HEK293T (cell line): ENCODE results near the gene USP13.
A peak's percentile ranks its signal among the peaks of the same experiment; 100 is the strongest.
"Not testable (repeated sequence)": the region's sequence is repeated elsewhere in the genome, so short reads cannot be mapped to it uniquely, and the experiment has no call there.

Source experiments
- CTCF ChIA-PET: fragments of 350-600 bp; formaldehyde crosslinking; extraction: SDS; loops from one replicate; lab custom pipeline; 2021; ENCODE audit warnings: antibody characterized with exemption, inconsistent platforms; lab: Yijun Ruan, JAX
- POLR2A ChIA-PET: fragments of 350-600 bp; formaldehyde crosslinking; extraction: SDS; loops from one replicate; lab custom pipeline; 2020; ENCODE audit warnings: antibody characterized with exemption, inconsistent platforms; lab: Yijun Ruan, JAX
- DNase-seq: peaks from one replicate; pipeline ENCODE4 v3.0.0; 2012; ENCODE audit warnings: mixed read lengths; ENCODE audit errors: extremely low spot score
- ARNT ChIP-seq: fragments of 450-650 bp; IDR thresholded peaks from 2 replicates; pipeline ENCODE4 v1.6.1; 2017; ENCODE audit warnings: mild to moderate bottlenecking
- BHLHE40 ChIP-seq: fragments of 450-650 bp; IDR thresholded peaks from 2 replicates; pipeline ENCODE4 v1.6.1; 2016; ENCODE audit warnings: mild to moderate bottlenecking, moderate library complexity, borderline replicate concordance
- CTBP1 ChIP-seq: fragments of 450-650 bp; IDR thresholded peaks from 2 replicates; pipeline ENCODE4 v1.6.1; 2016; ENCODE audit warnings: borderline replicate concordance
- ELF4 ChIP-seq: fragments of 450-650 bp; IDR thresholded peaks from 2 replicates; pipeline ENCODE4 v1.6.1; 2017; ENCODE audit warnings: antibody characterized with exemption
- FOXA1 ChIP-seq: fragments of 450-650 bp; IDR thresholded peaks from 2 replicates; pipeline ENCODE4 v1.6.1; 2016; ENCODE audit warnings: mild to moderate bottlenecking
- FOXK2 ChIP-seq: fragments of 450-650 bp; IDR thresholded peaks from 2 replicates; pipeline ENCODE4 v1.6.1; 2016; ENCODE audit warnings: mild to moderate bottlenecking
- FOXM1 ChIP-seq: fragments of 450-650 bp; IDR thresholded peaks from 2 replicates; pipeline ENCODE4 v1.6.1; 2017; ENCODE audit warnings: mild to moderate bottlenecking, borderline replicate concordance
- HDGF ChIP-seq: fragments of 450-650 bp; IDR thresholded peaks from 2 replicates; pipeline ENCODE4 v1.6.1; 2017; ENCODE audit warnings: antibody characterized with exemption, borderline replicate concordance
- L3MBTL2 ChIP-seq: fragments of 450-650 bp; conservative IDR thresholded peaks from 2 replicates; pipeline ENCODE4 v1.6.1; 2016; ENCODE audit warnings: mild to moderate bottlenecking
- LEF1 ChIP-seq: fragments of 450-650 bp; IDR thresholded peaks from 2 replicates; pipeline ENCODE4 v1.6.1; 2017; ENCODE audit warnings: mild to moderate bottlenecking, borderline replicate concordance
- NFRKB ChIP-seq: fragments of 450-650 bp; IDR thresholded peaks from 2 replicates; pipeline ENCODE4 v1.6.1; 2016; ENCODE audit warnings: mild to moderate bottlenecking, moderate library complexity
- SP1 ChIP-seq: fragments of 450-650 bp; IDR thresholded peaks from 2 replicates; pipeline ENCODE4 v1.6.1; 2017
- SUZ12 ChIP-seq: fragments of 450-650 bp; IDR thresholded peaks from 2 replicates; pipeline ENCODE4 v1.6.1; 2016; ENCODE audit warnings: mild to moderate bottlenecking
- TARDBP ChIP-seq: fragments of 450-650 bp; IDR thresholded peaks from 2 replicates; pipeline ENCODE4 v1.6.1; 2016
- ZNF384 ChIP-seq: fragments of 450-650 bp; IDR thresholded peaks from 2 replicates; pipeline ENCODE4 v1.6.1; 2016
- TF ChIP-seq, protein P1 (sequence below): fragments of 450-650 bp; IDR thresholded peaks from 2 replicates; pipeline ENCODE4 v1.6.1; 2016

The USP13 gene

DNA sequence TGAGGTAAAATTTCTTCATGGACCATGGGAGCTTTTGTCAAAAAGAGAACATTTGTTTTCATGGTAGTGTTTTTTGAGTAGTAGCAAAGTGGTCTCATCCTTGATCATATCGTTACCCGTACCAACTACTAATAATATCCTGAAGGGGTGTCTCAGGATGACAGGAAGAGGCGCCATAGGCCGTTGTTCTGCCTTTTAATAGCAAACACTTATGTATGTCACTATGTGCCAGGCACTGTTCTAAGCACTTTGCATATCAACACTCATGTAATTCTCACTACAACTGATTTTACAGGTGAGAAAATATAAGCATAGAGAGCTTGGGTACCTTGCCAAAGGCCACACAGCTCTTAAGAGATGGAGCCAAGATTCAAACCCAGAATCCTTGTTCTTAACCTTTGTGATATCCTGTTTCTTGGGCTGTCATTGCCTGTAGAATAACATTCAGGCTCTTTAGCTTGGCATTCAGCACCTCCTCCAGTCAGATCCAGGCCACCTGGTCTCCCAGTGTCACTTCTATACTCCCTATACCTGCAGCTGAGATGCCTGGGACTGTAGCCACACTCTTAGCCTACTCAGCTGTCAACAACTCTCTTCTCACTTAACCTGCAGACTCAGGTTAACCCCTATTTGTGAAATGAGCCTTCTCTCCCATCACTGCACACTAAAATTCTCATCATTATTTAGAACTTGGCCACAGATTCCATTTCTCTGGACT, 113.7 kb downstream of the USP13 start:
- TF ChIP-seq BHLHE40 (no peak), CTBP1 (no peak), SUZ12 (no peak), SP1 (no peak), ARNT (no peak), FOXA1 (no peak), TARDBP (no peak), ZNF384 (no peak), LEF1 (no peak), FOXK2 (no peak), ELF4 (no peak), L3MBTL2 (no peak), HDGF (no peak), NFRKB (no peak), FOXM1 (no peak)
- TF ChIP-seq, protein P1, sequence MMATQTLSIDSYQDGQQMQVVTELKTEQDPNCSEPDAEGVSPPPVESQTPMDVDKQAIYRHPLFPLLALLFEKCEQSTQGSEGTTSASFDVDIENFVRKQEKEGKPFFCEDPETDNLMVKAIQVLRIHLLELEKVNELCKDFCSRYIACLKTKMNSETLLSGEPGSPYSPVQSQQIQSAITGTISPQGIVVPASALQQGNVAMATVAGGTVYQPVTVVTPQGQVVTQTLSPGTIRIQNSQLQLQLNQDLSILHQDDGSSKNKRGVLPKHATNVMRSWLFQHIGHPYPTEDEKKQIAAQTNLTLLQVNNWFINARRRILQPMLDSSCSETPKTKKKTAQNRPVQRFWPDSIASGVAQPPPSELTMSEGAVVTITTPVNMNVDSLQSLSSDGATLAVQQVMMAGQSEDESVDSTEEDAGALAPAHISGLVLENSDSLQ, result no peak
- POLR2A ChIA-PET, result no interaction called here
- CTCF ChIA-PET, result no interaction called here
- no peak for DNase-seq

DNA sequence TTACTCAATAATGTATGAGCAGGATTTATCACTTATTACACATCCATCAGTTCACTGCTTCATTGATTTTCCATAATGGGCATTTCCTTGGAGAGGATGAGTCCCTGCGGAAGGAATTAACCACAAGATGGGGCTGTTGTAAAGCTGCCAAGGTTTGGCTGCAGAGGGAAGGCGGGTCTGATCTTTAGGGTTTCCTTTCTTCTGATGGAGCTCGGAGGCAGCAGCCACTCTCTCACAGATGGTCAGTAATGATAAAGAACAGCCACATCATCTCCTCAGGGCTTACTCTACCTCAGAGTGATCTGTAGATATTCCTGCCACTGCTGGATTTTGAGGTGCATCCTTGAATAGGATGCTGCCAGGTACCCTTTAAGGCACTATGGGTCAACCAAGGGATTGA, 115.2 kb downstream of the USP13 start:
- DNase-seq, result peak; percentile 26
- CTCF ChIA-PET, result no interaction called here

DNA sequence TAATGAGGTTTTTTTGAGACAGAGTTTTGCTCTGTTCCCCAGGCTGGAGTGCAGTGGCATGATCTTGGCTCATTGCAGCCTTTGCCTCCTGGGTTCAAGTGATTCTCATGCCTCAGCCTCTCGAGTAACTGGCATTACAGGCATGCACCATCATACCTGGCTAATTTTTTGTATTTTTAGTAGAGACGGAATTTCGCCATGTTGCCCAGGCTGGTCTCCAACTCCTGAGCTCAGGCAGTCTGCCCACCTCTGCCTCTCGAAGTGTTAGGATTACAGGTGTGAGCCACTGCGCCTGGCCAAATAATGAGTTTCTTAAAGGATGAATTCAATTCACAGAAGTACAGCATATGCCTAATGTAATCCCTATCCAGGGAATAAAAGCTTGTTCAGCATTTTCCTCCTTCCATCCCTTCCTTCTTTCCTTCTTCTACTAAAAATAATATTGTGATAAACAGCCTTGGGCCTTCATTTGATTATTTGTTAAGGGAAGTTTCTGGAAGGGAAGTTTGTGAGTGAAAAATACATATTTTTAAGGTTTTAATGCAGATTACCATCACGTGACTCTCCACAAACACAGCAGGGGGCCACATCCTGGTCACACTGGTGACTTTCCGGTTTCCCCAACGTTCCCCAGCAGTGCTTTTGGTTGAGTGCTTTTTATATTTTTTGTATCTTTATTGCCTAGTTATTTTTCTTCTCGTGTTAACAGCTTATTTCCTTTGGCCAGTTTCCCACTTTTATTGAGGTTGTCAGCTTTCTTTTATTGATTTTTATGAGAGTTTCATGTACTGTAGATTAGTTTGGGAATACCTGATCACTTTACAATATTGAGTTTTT, 116.8 kb downstream of the USP13 start:
- POLR2A ChIA-PET, result interaction anchor here (0.7 kb wide), 1 partner anchor 27 kb away, joined by 3 read pairs; no protein-coding TSS in a partner anchor
- TF ChIP-seq NFRKB (no peak), SP1 (no peak), L3MBTL2 (no peak), ARNT (no peak), HDGF (no peak), CTBP1 (no peak)

More for the DNA sequence above, 115.2 kb downstream of the USP13 start:
- POLR2A ChIA-PET, result no interaction called here
- no peak for TF ChIP-seq SP1
- no peak for TF ChIP-seq TARDBP
- TF ChIP-seq SUZ12, result no peak
- no peak for TF ChIP-seq CTBP1

DNA sequence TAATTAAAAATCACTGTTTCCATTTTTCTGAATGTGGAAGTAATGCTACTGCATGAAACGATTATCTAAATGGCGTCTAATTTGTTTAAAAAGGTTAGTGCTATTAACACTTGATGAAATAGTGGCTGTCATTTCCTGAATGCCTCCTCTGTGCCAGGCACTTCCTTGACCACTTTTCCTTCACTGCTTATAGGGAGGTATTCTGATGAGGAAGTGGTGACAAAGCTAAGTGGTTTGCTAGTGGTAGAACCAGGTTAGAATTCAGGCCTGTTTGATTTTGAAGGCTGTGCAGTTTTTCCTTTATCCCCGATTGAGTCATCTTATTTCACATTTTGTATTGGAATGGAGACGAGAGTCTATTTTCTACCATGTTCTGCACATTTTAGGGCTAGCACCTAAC, 119.0 kb downstream of the USP13 start:
- POLR2A ChIA-PET, result no interaction called here
- CTCF ChIA-PET, result no interaction called here

More for the DNA sequence above, 116.8 kb downstream of the USP13 start:
- CTCF ChIA-PET, result no interaction called here
- DNase-seq, result peak; percentile 9

DNA sequence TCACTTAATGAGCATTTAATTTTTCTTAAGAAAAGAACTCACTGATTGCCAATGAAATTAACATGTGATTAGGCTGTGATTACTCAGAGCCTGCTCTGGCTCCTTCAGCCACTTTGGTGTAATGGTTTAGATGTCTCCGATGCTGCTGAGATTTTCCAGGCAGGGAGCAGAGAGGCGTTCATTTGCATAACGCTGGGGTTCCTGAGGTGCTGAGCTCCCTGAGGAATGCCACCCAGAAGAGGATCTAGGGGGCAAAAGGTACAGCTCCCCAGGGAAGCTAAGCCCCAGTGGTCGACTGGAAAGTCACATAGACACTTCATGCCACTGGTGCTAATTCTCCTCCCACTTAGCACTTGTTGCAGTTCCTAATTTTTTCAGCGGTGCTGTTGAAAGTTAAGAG, 119.5 kb downstream of the USP13 start:
- DNase-seq, result no peak
- TF ChIP-seq CTBP1, result no peak
- TF ChIP-seq BHLHE40, result no peak
- POLR2A ChIA-PET, result no interaction called here
- CTCF ChIA-PET, result no interaction called here

More for the DNA sequence above, 119.0 kb downstream of the USP13 start:
- no peak for DNase-seq
- TF ChIP-seq L3MBTL2 (no peak), FOXA1 (no peak), NFRKB (no peak), SUZ12 (no peak), ARNT (no peak), ZNF384 (no peak)

DNA sequence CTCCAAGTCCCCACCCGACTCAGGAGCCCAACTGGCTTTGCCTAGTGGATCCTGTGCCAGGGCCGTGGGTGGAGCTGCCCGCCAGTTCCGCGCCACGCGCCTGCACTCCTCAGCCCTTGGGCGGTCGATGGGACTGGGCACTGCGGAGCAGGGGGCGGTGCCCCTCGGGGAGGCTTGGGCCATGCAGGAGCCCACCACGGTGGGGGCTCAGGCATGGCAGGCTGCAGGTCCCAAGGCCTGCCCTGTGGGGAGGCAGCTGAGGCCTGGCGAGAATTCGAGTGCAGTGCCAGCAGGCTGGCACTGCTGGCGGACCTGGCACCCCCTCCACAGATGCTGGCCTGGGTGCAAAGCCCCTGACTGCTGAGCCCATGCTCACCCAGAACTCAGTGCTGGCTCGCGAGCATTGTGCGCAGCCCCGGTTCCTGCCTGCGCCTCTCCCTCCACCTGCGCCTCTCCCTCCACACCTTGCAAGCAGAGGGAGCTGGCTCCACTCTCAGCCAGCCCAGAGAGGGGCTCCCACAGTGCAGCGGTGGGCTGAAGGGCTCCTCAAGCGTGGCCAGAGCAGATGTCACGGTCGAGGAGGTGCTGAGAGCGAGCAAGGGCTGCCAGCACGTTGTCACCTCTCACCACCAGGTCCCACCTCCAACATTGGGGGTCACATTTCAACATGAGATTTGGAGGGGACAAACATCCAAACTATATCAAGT, 122.7 kb downstream of the USP13 start:
- DNase-seq, result no peak
- CTCF ChIA-PET, result no interaction called here
- TF ChIP-seq FOXA1, result no peak
- no peak for TF ChIP-seq NFRKB
- POLR2A ChIA-PET, result no interaction called here

DNA sequence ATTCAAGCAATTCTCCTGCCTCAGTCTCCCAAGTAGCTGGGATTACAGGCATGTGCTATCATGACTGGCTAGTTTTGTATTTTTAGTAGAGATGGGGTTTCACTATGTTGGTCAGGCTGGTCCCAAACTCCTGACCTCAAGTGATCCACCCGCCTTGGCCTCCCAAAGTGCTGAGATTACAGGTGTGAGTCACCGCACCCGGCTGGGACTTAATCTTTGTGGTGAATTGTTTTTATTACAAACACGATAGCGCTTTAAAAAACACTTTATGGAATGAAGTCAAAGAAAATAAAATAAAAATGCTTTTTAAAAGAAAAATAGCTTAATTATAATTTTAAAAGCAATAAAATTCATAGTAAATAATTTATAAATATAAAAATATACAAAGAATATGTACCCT, 130.0 kb downstream of the USP13 start:
- CTCF ChIA-PET, DNase-seq, POLR2A ChIA-PET: not testable (repeated sequence)

DNA sequence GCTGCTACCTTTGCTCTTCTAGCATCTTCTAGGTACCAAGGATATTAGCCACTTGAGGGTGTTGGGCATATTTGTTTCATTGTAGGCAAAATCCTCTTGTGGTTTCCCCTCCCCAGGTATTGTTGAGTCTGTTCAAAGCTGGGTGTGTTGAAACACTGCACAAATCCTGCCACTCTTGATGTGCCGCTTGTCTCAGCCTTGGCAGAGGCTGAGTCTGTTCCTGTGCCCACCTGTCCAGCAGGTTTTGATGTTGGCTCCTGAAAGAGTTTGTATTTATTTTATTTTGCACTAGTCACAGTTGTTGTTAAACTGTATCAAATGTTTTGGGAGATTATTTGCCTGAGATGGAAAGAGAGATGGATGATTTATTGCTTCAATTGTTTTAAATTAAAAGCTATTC, 136.2 kb downstream of the USP13 start:
- POLR2A ChIA-PET, result no interaction called here
- no peak for DNase-seq
- TF ChIP-seq HDGF, result no peak
- TF ChIP-seq SUZ12, result no peak
- TF ChIP-seq SP1, result no peak
- no peak for TF ChIP-seq CTBP1
- TF ChIP-seq TARDBP, result no peak
- TF ChIP-seq, protein P1, result no peak
- TF ChIP-seq L3MBTL2, result no peak
- TF ChIP-seq ZNF384, result no peak
- TF ChIP-seq FOXM1, result no peak
- TF ChIP-seq ARNT, result no peak
- TF ChIP-seq BHLHE40, result no peak
- TF ChIP-seq FOXK2, result no peak
- TF ChIP-seq ELF4, result no peak
- TF ChIP-seq FOXA1, result no peak
- CTCF ChIA-PET, result no interaction called here
